ENCODE results near the gene MED12L.
A peak's percentile ranks its signal among the peaks of the same experiment; 100 is the strongest.

Gene MED12L

DNA sequence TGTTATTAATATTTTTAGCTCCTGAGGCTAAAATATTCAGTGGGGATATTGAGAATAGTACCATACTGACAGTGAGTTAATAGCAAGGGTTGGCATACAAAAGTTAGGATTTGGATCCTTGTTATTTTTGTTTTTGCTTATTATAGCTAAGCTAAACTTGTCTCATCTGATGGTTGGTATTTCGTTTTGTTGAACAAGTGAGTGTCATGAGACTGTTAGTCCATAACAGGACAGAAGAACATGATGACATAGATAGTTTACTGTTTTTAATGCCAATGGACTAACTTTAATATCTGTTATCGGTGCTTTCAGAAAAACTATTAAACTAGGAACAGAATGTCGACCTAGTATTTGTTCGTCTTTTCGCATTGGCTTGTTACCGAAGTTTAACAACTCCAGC, 69.1 kb downstream of the MED12L start:
- no peak for TF ChIP-seq CTCF (IDR thresholded peaks at IDR 0.05; ENCODE audit: low read depth, low read length, missing control alignments)
- no peak for DNase-seq (ENCODE audit: extremely low read depth, low read depth)
- H3K4me3 ChIP-seq (replicated peaks; ENCODE audit: low read depth, low read length), result no peak overlapping the region

DNA sequence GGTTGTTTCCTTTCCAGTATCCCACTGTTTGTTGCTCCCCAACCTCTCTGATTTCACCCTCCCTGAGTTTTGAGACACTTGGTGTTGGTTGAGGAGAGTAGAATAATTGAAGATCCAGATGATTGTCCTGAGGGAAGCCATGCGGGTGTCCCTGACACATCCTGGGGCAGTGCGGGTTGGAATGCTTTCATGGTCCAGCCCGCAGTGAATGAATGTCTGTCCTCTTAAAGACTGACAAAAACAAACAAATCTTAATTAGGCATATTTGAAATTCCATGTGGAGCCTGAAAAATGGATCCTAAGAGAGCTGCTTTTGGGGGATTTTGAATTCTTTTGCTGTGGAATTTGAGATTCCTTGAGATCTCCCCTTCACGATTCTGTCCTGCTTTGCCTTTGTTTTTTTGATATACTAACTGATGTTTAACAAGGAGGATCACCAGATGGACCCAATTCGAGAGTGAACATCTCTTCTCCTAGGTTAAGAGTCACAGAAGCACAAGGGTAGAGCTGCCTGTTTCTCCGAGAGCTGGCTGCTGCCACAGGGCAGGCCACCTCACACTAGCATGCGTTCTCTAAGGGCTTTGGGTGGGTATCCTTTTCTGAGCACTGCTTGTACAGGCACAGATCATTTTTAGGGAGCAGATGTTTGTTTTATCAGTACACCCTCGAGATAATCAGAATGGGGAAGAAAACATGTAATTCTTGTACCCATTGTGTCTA, 70.1 kb downstream of the MED12L start:
- no peak for DNase-seq (ENCODE audit: extremely low read depth, low read depth)
- TF ChIP-seq CTCF (IDR thresholded peaks at IDR 0.05; ENCODE audit: low read depth, low read length, missing control alignments), result no peak
- no peak overlapping the region for H3K4me3 ChIP-seq (replicated peaks; ENCODE audit: low read depth, low read length)

DNA sequence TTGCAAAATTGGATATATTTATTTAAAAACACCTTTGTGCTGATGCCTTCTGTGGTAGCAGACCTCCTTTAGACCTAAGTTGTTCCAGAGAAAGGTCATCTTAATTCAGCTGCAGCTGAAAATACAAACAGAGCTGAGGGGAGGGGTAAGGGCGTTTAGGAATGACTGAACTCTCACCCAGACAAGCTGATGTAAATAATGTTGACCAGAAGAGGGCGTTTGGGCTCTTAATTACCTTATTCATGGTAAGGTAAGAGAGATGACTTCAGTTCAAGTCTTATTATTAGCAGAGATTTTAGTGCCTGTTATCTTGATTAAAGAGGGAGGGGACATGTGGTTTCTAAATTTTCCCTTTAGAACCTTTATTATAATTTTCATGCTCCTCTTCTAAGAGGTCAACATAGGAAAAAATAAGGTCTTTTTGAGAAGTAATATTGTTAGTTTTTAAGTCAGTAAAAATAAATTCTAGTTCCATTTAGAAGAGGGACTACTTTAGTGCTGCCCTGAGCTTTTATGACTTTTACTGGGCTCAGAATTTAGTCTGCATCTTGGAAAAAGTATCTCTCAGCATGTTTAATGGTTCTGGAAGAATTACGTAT, 71.3 kb downstream of the MED12L start:
- DNase-seq (ENCODE audit: extremely low read depth, low read depth), result peak; percentile 36
- H3K4me3 ChIP-seq (replicated peaks; ENCODE audit: low read depth, low read length), result no peak overlapping the region
- TF ChIP-seq CTCF (IDR thresholded peaks at IDR 0.05; ENCODE audit: low read depth, low read length, missing control alignments), result peak; percentile 52

DNA sequence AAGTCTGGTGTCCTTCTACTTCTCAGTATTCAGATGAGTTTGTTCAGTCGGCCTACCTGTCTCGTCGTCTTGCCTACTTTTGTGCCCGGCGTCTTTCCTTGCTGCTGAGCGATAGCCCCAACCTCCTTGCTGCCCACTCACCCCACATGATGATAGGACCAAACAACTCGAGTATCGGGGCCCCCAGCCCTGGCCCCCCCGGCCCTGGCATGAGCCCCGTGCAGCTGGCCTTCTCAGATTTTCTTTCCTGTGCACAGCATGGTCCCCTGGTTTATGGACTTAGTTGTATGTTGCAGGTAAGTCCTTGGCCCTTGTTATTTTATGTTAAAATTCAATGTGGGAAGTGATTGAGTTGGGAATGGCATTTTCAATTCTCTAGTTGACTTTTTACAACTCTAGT, 74.3 kb downstream of the MED12L start:
- H3K4me3 ChIP-seq (replicated peaks; ENCODE audit: low read depth, low read length), result no peak overlapping the region
- TF ChIP-seq CTCF (IDR thresholded peaks at IDR 0.05; ENCODE audit: low read depth, low read length, missing control alignments), result no peak

GRCh38 chr3:151165226-151165625, 79.8 kb downstream of the MED12L start:
- H3K4me3 ChIP-seq (replicated peaks; ENCODE audit: low read depth, low read length), result no peak overlapping the region
- no peak for DNase-seq (ENCODE audit: extremely low read depth, low read depth)
- no peak for TF ChIP-seq CTCF (IDR thresholded peaks at IDR 0.05; ENCODE audit: low read depth, low read length, missing control alignments)

More for the DNA sequence above, 74.3 kb downstream of the MED12L start:
- no peak for DNase-seq (ENCODE audit: extremely low read depth, low read depth)

DNA sequence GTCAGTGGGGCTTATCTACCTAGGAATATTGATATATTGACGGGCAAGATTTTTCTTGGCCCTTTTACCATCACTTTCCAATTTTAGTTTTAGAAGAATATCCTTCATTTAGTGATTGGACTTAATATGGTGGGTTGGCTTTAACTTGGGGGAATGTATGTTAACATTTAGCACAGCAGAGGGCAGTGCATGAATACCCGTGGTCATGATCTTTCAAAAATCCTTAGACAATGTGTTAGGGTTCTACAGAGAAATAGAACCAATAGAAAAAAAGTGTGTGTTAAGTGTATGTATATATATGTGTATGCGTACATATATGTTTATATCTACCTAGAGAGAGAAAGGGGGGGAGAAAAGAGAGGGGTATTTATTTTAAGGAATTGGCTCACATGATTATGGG, 80.7 kb downstream of the MED12L start:
- DNase-seq (ENCODE audit: extremely low read depth, low read depth), result no peak
- TF ChIP-seq CTCF (IDR thresholded peaks at IDR 0.05; ENCODE audit: low read depth, low read length, missing control alignments), result no peak
- H3K4me3 ChIP-seq (replicated peaks; ENCODE audit: low read depth, low read length), result no peak overlapping the region
